NCI-H2196 treated with DMSO at 0.1 percent for 48 hours (cell line): ENCODE data around the gene PTP4A2.
"Not testable (repeated sequence)": the region's sequence is repeated elsewhere in the genome, so short reads cannot be mapped to it uniquely, and the experiment has no call there.

ENCODE experiments used
- DNase-seq: peaks from one replicate; lab custom pipeline; 2025; ENCODE audit not compliant: unreplicated experiment; lab: John Stamatoyannopoulos, UW

Gene PTP4A2

DNA sequence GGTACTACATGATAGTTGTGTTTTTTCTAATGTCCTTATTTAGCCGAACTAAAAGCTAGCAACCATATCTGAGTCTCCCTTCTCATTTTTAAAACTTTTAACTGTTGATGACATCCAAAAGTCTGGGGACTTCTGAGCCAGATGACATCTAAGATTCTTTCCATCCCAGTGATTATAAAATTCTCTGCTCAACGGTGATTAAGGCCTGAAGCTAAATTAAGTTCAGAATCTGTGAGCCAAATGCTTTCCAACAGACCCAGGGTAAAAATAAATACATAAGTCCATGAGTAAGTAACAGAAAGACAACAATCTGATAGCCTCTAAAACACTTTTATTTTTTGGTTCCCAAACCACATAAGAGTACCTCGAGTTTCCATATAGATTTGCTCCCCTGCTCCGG is 13.1 kb upstream of the PTP4A2 start:
- DNase-seq: no peak

DNA sequence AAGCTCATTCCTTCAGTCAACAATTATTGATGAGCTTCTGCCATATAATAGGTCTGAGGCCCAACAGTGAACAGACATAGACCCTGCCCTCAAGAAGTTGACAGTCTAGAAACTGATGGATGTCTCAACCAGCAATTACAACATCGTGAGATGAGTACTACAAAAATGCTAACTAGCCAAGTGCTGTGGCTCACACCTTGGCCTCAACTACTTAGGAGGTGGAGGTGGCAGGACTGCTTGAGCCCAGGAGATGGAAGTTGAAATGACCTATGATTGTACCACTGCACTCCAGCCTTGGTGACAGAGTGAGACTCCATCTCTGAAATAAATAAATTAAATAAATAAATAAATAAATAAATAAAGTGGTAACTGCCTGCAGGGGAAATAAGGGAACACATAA is 11.7 kb upstream of the PTP4A2 start:
- DNase-seq: no peak

DNA sequence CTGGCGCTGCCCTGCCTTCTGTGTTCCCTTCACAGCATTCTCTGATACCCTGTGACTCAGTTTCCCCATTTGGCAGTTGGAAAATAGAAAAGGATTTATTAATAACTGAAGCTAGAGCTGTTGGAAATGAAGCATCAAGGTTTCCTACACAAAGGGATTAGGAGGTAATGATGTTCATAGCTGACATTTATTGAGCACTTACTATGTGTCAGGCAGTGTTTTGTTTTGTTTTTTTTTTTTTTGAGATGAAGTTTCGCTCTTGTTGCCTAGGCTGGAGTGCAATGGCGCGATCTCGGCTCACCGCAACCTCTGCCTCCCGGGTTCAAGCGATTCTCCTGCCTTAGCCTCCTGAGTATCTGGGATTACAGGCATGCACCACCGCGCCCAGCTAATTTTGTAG is 7.5 kb upstream of the PTP4A2 start:
- not testable (repeated sequence) for DNase-seq

DNA sequence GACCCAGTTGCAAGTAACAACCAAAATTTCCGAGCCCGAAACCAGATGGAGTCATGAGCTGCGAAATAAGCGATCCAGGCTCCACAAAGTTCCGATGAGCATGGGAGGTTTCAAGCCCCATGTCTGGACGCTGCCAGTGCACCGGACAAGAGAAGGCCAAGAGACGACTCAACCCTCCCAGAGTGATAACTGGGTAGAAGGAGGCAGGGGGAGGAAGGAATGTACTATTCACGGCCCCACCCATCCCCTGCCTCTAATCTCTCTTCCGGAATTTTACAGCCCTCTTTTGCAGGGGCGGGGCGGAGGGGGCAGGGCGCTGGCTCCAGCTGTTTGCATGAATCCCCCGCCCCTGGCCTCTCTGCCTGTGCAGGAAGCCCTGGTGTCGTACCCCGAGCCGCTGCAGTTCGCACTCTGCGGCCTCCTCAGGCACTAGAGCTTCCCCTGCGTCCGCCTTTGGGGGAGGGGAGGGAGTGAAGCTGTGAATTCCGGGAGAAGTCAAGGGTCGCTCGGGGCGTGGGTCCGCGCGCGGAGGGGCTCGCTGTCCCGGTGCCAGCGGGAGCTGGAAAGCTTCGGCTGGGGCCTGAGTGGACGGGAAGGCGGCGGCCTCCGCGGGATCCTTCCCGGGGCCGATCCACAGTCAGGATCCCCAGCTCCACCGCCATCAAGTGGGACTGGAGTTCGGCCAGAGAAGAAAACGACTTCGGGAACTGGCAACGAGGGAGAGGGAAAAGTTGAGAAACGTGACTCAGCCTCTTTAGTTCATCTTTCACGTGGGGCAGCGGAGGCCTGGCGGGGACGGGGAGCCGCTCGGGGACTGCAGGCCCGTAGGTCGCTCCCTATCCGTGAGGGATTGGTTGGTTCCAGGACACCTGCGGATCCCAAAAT is 6.3 kb upstream of the PTP4A2 start:
- no peak for DNase-seq

DNA sequence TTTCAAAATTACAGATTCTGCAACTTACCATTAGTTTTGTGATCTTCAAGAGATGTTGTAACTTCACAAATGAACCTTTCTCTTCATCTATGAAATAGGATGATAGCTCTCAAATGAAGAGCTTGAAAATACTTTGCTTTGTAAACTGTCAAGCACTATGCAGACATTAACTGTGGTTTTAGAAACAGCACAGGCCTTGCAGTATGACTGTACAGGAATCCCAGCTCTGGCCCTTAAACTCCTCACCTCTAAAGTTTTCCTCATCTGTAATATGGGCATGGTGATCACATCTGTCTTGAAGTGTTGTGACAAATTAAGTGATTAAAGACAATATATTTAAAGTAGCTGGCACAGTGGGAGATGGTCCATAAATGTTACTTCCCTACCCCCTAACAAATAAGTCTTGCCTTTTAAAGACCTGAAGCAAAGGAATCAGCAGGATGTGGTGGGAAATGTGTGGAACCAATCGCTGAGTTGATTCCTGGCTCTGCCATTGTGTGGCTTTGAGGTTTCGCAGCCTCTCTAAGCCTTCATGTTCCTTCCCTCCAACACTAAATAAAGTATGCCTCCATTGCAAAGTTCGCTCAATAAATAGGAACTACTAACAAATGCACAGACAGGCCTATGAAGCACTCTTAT is 5.5 kb upstream of the PTP4A2 start:
- DNase-seq: no peak

DNA sequence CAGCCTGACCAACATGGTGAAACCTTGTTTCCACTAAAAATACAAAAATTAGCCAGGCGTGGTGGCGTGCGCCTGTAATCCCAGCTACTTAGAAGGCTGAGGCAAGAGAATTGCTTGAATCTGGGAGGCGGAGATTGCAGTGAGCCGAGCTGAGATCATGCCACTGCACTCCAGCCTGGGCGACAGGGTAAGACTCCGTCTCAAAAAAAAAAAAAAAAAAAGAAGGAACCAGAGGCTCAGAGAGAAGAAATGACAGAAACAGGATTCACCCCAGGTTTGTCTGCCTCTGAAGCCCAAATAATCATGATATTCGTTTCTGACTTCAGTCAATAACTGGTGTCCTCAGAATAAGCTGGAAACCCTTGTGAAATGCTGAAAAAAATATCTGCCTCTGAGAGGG is 3.9 kb upstream of the PTP4A2 start:
- DNase-seq: not testable (repeated sequence)

DNA sequence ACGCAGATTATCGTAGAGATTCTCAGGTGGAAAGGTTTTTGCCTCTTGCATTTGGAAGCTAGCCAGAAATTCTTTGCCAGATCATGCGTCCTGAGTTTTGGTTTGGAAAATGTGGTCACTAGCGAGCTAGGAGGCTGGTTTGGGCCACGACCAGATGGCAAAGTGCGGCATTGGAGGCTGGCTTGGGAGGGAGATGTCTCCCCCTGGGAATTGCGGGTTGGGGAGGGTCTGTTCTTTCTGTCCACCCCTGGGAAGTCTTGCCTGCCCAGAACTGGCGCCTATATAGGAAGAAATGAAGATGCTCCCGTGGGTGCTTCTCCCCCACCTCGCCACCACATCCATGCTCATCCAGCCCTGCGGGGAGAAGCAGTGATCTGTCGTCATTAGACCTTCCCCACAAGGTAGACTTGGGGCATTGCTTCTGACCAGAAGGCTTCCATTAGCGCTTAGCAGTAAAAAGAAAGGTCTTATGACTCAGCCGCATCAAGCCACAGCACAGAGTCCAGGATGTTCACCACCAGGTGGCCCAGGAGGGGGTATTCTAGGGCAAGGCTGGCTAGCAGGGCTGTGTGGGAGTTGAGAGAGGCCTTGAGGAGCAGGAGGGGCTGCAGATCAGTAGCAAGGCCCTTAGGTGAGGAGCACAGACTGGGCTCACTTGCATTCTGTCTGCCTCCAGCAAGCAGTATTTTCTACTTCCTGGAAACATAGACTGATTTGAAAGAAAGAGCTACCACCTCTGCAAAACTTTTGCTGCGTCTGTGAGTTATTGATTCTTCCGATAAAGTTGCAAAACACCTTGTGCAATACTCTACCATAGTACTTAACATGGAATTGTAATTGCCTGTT is 1.5 kb upstream of the PTP4A2 start:
- no peak for DNase-seq

DNA sequence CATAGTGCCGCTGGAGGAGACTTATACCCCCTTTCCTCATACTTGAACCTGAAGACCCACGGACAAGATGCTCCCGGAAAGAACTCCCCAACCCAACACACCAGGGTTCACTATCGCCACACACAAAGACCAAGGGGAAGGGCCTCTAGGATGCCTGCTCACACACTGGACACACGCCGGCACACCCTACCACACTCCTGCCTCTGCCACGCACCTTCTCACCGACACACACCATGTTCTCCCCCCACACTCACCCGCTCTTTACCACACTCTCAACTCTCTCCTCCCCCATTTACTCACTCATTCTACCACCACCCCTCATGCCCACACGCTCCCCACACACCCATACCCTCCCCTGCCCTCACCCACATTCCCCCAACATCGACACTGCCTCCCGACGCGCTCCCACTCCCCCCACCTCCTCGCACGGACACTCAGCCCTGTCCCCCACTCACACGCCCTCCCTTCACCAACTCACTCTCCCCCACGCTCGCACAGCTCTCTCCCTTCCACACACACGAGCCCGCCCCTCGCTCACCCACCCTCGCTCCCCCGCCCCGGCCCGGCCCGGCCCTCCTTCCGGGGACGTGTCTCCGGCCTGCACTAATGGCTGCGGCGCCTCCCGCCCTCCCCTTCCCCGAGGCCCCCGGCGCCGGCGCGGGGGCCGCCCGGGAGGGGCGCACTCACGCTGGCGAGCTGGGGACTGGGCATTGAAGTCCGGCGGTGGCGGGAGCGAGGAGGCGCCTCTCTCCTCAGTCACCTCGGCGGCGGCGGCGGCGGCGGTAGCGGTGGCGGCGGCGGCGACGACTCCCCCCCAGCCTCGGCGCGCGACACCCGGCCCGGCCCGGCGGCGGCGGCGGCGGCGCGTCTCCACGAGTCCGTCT is 626 bp downstream of the PTP4A2 start:
- no peak for DNase-seq

DNA sequence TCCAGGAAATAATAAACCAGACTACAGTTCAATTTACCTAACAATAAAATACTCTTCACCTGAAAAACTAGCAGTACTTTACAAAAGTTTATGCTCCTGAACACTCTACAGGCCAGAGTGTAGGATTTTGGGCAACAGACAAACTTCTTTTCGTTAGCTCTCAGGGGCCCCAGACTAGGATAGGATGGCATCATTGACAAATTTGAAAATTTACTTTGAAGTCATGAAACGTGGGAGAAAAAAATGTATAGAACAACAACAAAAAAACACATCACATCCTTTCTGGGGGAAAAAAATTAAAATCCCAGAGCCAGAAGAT is 1.2 kb downstream of the PTP4A2 start:
- no peak for DNase-seq

DNA sequence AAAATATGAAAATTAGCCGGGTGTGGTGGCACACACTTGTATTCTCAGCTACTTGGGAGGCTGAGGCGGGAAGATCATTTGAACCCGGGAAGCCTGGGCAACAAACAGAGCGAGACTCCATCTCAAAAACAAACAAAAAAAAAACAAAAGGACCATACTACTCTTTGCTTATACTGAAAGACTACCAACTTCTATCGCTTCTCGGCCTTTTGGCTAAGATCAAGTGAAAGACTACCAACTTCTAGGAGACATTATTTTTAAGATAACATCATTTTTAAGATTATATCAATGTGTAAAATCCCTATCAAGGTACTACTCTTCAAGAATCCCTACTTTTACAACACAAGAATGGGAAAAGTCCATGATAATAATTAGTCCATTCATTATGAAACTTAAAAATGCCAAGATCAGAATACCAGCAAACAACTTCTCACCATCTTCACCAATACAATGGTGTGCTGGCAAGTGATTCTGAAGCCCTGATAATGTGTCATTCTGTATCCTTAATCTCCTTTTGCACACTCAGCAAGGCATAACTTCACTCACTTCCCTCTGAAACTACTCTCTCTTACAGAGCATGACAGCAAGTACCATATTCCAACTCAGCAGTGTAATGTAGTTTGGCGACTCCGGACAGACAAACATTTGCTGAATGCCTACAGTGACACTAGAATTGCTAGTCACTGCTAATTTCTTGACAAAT is 1.7 kb downstream of the PTP4A2 start:
- DNase-seq: no peak

- DNase-seq: no peak
Observed at GRCh38 chr1:31934706-31935629, 3.2 kb downstream of the PTP4A2 start.

DNA sequence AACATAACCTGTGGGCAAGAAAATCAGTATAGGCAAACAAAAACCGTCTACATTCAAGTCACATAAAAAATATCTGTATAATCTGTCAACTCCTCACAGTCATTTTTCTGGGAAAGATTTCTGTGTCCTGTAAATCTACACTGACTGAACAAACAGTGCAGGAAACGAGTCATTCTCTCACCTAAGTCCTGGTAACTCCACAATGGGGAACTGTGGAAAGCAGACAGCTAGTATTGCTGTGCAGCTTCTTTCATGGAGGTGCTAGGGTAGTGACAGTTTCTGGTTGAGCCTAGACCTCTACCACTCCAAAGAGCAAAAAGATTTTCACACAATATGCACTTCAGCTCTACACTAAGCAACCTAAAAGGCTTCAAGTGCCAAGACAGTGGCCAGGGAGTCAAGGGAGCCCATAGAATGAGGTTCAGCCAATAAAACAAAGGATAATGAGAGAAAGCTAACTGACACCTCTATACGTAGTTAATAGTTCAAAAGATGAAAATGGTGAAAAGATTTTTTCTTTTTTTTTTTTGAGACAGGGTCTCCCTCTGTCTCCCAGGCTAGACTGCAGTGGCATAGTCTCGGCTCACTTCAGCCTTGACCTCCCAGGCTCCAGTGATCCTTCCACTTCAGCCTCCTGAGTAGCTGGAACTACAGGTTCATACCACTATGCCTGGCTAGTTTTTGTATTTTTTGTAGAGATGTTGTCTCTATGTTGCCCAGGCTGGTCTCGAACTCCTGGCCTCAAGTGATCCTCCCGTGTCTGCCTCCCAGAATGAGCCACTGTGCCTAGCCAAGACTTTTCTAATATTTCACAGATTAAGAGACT is 5.5 kb downstream of the PTP4A2 start:
- DNase-seq: no peak

DNA sequence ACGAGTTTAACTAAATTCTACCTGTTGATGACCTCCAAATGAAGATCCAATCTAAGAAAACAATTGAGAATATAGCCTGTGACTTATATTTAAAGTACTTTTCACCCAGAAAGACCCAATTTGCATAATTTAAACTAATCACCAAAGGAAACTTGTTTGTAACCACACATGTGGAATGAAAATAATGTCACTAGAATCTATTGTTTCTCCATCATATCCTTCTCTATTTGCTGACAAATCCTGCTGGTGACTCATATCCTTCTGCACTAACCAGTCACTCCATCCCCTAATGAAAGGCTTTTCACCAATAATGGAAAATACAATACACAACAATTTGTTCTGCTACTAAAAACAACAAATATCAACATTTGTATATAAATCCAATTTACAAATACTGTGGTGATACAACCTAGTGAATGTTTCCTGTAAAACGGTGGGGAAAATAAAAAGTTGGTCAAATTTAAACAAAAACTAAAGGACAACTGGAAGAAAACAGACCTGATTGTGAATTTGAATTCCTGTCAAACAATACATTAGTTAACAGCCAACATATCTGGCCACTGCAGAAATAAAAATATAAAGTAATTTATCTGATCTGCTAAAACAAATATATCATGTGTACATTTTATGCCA is 6.5 kb downstream of the PTP4A2 start:
- no peak for DNase-seq

- DNase-seq: no peak
Observed at GRCh38 chr1:31930836-31931592, 7.2 kb downstream of the PTP4A2 start.

DNA sequence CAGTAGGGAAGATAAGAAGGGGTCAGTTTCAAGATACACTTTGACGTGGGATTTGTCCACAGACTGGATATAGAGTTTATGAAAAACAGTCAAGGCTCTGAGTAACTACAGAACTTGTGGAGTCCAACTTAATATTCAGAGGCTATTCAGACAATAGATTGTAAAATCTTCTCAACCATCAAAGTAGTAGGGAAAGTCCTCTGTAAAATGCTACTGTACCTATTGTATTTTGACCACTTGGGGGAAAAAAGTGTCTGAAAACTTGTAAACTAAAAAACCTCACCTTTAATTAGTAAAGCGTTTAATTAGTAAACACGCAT is 10.5 kb downstream of the PTP4A2 start:
- DNase-seq: no peak

- DNase-seq: no peak
Observed at GRCh38 chr1:31926853-31927660, 11.1 kb downstream of the PTP4A2 start.
